Activated CD8-positive, alpha-beta T cell treated with anti-CD3 and anti-CD28 coated beads for 36 hours (primary cell): ENCODE results near the gene SDCBP2. TPM values are rescaled to one million over a fixed set of nuclear protein-coding genes. Genes with fewer than 3 reads are reported as not detected.

ENCODE experiments used
- ATAC-seq: fragments of 200-7000 bp; cut with Tn5 transposase; one replicate; pipeline ENCODE4 v1.10.0; 2021; ENCODE audit warnings: mild to moderate bottlenecking, moderate library complexity
- CTCF ChIA-PET: fragments of 350-600 bp; sonication (Branson Sonifier 250); formaldehyde crosslinking; loops from one replicate; lab custom pipeline; 2021; ENCODE audit warnings: antibody characterized with exemption; lab: Charles Lee
- POLR2A ChIA-PET: fragments of 350-600 bp; sonication (Branson Sonifier 250); formaldehyde crosslinking; loops from one replicate; lab custom pipeline; 2021; ENCODE audit warnings: antibody characterized with exemption; lab: Charles Lee
- DNase-seq: peaks from one replicate; pipeline ENCODE4 v3.0.0-alpha.2; 2020
- H3K27ac Mint-ChIP-seq: one replicate; pipeline ENCODE4 v1.8.0; 2021; ENCODE audit warnings: mild to moderate bottlenecking, mixed read lengths
- H3K27me3 Mint-ChIP-seq: one replicate; pipeline ENCODE4 v1.8.0; 2021; ENCODE audit warnings: mixed read lengths
- H3K36me3 Mint-ChIP-seq: one replicate; pipeline ENCODE4 v1.8.0; 2021; ENCODE audit warnings: low read depth, mixed read lengths
- H3K4me1 Mint-ChIP-seq: one replicate; pipeline ENCODE4 v1.8.0; 2021; ENCODE audit warnings: low read depth, mixed read lengths
- H3K4me3 Mint-ChIP-seq: one replicate; pipeline ENCODE4 v1.8.0; 2021; ENCODE audit warnings: mild to moderate bottlenecking, moderate library complexity, mixed read lengths
- H3K9me3 Mint-ChIP-seq: one replicate; pipeline ENCODE4 v1.8.0; 2021; ENCODE audit warnings: mixed read lengths
- intact Hi-C: fragments of 100-400 bp; cut with micrococcal nuclease; formaldehyde crosslinking; loops from one replicate; pipeline ENCODE4 v1.10.0; 2022
- total RNA-seq, 2 experiments: library from RNA; stranded (reverse); gene quantifications; one replicate each; pipeline ENCODE4 v1.2.3, GENCODE V29; 2021
- TF ChIP-seq, protein P1 (sequence below): fragments of 200-600 bp; IDR thresholded peaks from one replicate; pipeline ENCODE4 v1.8.0; 2022; ENCODE audit warnings: antibody characterized with exemption, mild to moderate bottlenecking

The SDCBP2 gene, protein sequence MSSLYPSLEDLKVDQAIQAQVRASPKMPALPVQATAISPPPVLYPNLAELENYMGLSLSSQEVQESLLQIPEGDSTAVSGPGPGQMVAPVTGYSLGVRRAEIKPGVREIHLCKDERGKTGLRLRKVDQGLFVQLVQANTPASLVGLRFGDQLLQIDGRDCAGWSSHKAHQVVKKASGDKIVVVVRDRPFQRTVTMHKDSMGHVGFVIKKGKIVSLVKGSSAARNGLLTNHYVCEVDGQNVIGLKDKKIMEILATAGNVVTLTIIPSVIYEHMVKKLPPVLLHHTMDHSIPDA
- total RNA-seq: 1 to 10 TPM; 3.0 to 3.7 TPM

DNA sequence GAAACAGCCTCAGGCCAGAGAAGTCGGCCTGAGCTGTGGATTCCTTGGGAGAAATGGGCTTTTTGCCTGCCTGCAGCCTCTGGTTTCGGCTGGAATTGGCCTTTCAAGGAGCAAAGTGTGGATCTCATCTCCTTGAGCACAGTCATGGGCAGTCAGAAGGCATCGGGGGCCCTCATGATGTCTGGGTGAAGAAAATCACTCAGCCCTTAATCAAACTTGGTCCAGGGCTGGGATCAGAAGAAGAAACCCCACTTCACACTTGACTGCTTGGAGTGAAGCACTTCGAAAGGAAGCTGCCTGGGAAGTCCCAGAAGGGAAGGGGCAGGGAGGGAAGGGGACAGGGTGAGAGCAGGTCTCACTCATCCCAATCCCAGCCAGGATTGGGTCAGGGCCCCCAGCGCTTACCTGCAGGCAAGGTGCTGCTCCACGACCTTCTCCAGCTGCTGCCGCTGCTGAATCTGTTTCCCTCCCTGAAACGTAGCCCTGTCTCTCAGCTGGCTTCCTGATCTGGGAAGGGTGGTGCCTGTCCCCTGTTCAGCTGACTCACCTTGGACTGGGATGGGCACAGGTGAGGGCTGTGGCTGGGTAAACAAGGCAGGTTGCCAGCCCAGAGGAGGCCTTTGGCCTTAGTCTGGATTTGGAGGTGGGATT, at the start of gene SDCBP2:
Gene SDCBP2 (minus strand): TSS at position 460 of the 651 bp plus-strand sequence. CDS start 8,723 bp downstream, outside the sequence.
- CTCF ChIA-PET: interaction anchor here (1.0 to 3.1 kb wide), 4 partner anchors 16 to 138 kb away, joined by 3 to 9 read pairs (median 5); partner anchors contain the start of gene NSFL1C
- intact Hi-C loops: loop anchor here (5.0 kb wide), 3 partner anchors 33 to 63 kb away; partner anchors contain the start of gene FKBP1A
- DNase-seq (no peak), ATAC-seq (no peak)
- POLR2A ChIA-PET: interaction anchor here (0.8 to 1.5 kb wide), 4 partner anchors 9 to 63 kb away, joined by 3 to 4 read pairs (median 4); no protein-coding TSS in a partner anchor
- Mint-ChIP-seq H3K4me3 (no peak within 1 kb of the TSS), H3K4me1 (peaks cover 32% of the 10 kb centered on the region), H3K9me3 (no peaks in the 10 kb centered on the region), H3K36me3 (peaks cover 33% of the 10 kb centered on the region), H3K27ac (peak within 1 kb of the TSS; percentile 93), H3K27me3 (no peaks in the 10 kb centered on the region)
- TF ChIP-seq, protein P1, sequence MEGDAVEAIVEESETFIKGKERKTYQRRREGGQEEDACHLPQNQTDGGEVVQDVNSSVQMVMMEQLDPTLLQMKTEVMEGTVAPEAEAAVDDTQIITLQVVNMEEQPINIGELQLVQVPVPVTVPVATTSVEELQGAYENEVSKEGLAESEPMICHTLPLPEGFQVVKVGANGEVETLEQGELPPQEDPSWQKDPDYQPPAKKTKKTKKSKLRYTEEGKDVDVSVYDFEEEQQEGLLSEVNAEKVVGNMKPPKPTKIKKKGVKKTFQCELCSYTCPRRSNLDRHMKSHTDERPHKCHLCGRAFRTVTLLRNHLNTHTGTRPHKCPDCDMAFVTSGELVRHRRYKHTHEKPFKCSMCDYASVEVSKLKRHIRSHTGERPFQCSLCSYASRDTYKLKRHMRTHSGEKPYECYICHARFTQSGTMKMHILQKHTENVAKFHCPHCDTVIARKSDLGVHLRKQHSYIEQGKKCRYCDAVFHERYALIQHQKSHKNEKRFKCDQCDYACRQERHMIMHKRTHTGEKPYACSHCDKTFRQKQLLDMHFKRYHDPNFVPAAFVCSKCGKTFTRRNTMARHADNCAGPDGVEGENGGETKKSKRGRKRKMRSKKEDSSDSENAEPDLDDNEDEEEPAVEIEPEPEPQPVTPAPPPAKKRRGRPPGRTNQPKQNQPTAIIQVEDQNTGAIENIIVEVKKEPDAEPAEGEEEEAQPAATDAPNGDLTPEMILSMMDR: no peak

DNA sequence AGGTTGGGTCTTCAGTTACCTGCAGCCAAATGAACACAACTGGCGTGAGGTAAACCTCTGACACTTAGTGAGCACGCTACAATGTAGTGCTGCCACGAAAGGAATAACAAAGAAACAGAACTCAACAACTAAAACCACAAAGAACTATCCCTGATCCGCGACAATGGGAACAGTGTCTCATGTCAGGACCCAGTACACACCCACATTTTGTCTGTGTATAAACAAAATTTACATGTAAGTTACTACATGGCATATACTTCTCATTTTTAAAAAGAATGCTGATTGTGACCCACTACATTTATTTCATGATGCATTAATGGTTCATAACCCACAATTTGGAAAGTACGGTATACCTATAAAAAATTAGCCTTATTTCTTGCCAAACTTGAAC, 49.8 kb upstream of the SDCBP2 start:
- H3K36me3 Mint-ChIP-seq: peaks cover 45% of the 10 kb centered on the region
- H3K4me1 Mint-ChIP-seq: peaks cover 91% of the 10 kb centered on the region
- no peaks in the 10 kb centered on the region for H3K9me3 Mint-ChIP-seq
- DNase-seq (no peak), ATAC-seq (no peak)
- TF ChIP-seq, protein P1: no peak
- no peaks in the 10 kb centered on the region for H3K27me3 Mint-ChIP-seq
- H3K27ac Mint-ChIP-seq: peak overlapping the region; percentile 28
- no peak overlapping the region for H3K4me3 Mint-ChIP-seq
- ChIA-PET POLR2A (interaction anchor here (1.0 to 3.7 kb wide), 3 partner anchors 8 to 53 kb away, joined by 4 to 11 read pairs (median 5); partner anchors contain the start of gene FKBP1A), CTCF (interaction anchor here (1.2 to 1.6 kb wide), 2 partner anchors 12 to 66 kb away, joined by 5 read pairs; no protein-coding TSS in a partner anchor)
- intact Hi-C loops: loop anchor here (5.0 kb wide), 1 partner anchor 51 kb away; the partner anchor contains the start of gene SDCBP2

DNA sequence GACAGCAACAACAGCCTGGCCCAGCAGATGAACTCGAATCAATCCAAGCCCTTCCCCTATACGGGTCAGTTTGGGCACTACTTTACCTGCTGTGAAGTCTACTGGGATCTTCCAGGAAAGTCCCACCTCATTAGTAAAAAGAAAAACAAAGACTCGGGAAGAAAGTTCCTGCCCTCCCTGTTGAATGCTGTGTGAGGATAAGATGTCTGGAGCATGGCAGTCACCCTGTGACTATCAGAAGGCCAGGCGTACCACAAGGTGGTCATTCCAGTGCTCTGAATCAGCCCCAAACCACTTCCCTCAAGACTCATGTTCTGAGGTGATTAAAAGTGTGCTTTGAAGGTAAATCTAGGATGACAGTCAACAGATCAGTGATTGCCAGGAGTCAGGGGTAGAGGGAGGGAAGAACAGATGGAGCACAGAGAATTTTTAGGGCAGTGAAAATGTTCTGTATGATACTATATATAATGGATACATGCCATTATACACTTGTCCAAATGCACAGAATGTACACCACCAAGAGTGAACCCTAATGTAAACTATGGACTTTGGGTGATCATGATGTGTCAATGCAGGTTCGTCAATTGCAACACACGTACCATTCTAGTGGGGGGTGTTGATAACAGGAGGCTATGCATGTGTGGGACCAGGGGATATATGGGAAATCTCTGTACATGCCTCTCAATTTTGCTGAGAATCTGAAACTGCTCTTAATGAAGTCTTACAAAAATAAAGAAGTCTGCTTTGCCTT, 49.2 kb upstream of the SDCBP2 start:
- ChIA-PET POLR2A (interaction anchor here (0.9 to 2.4 kb wide), 6 partner anchors 8 to 45 kb away, joined by 3 to 18 read pairs (median 4); partner anchors contain the start of gene FKBP1A), CTCF (interaction anchor here (1.1 to 1.2 kb wide), 2 partner anchors 11 to 16 kb away, joined by 4 to 5 read pairs; no protein-coding TSS in a partner anchor)
- H3K36me3 Mint-ChIP-seq: peaks cover 46% of the 10 kb centered on the region
- DNase-seq: no peak
- intact Hi-C loops: loop anchor here (5.0 kb wide), 1 partner anchor 51 kb away; the partner anchor contains the start of gene SDCBP2
- H3K27ac Mint-ChIP-seq: peak overlapping the region; percentile 81
- H3K4me3 Mint-ChIP-seq: no peak overlapping the region
- H3K4me1 Mint-ChIP-seq: peaks cover 92% of the 10 kb centered on the region
- TF ChIP-seq, protein P1: no peak
- no peaks in the 10 kb centered on the region for H3K9me3 Mint-ChIP-seq
- H3K27me3 Mint-ChIP-seq: no peaks in the 10 kb centered on the region
- ATAC-seq: peak; percentile 47

DNA sequence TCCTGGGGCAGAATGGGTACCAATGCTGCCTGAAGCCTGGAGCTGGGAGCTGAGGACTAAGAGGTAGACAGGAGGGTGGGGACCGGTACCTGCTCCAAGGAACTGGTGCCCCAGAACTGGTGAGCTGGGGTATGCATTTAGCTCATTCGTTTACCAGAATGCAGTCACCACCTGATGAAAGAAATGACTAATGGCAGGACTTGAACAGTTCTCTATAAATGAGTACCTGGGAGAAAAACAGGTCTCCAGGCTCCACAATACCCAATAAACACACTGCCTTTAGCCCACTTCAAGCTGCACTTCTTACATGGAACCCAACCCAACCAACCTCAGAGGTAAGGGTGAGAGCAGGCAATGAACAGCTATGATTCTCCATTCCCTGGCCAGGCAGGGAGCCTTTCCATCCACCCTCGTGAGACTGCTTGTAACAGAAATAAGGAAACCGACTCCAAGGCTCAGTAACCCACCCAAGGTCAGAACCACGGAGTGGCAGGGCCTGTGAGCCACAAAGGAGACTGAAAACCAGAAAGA, 48.5 kb upstream of the SDCBP2 start:
- H3K9me3 Mint-ChIP-seq: no peaks in the 10 kb centered on the region
- CTCF ChIA-PET: interaction anchor here (0.8 to 1.3 kb wide), 4 partner anchors 12 to 62 kb away, joined by 3 to 5 read pairs (median 4); no protein-coding TSS in a partner anchor
- DNase-seq (peak; percentile 35), ATAC-seq (peak; percentile 75)
- no peak overlapping the region for H3K4me3 Mint-ChIP-seq
- H3K27ac Mint-ChIP-seq: peak overlapping the region; percentile 81
- TF ChIP-seq, protein P1: no peak
- H3K4me1 Mint-ChIP-seq: peaks cover 88% of the 10 kb centered on the region
- POLR2A ChIA-PET: interaction anchor here (0.7 to 2.4 kb wide), 10 partner anchors 9 to 69 kb away, joined by 3 to 18 read pairs (median 3); partner anchors contain the start of gene FKBP1A
- intact Hi-C loops: loop anchor here (5.0 kb wide), 1 partner anchor 50 kb away; the partner anchor contains the start of gene SDCBP2
- H3K36me3 Mint-ChIP-seq: peaks cover 42% of the 10 kb centered on the region
- H3K27me3 Mint-ChIP-seq: no peaks in the 10 kb centered on the region
